T-cell (primary cell): ENCODE results near the gene COBL. TPM values are rescaled to one million over a fixed set of nuclear protein-coding genes. Genes with fewer than 3 reads are reported as not detected.

Source experiments
- ATAC-seq, 4 experiments: fragments of 200-7000 bp in 3 of 4; fragments of 150-1000 bp in 1 of 4; cut with Tn5 transposase; replicated peaks in 1 of 4; 1 replicate in 3 of 4; 2 replicates in 1 of 4; pipeline ENCODE4 v1.10.0; 2021; ENCODE audit warnings: moderate library complexity in 3 of 4, mild to moderate bottlenecking in 2 of 4, moderate number of reproducible peaks in 1 of 4
- CTCF ChIA-PET, 2 donors: fragments of 300-600 bp; sonication (Branson Sonifier 250); formaldehyde crosslinking; loops; one replicate each; lab custom pipeline; 2022; ENCODE audit warnings: antibody characterized with exemption in 2 of 2; lab: Charles Lee
- POLR2A ChIA-PET, 2 donors: fragments of 300-600 bp; sonication (Branson Sonifier 250); formaldehyde crosslinking; loops; one replicate each; lab custom pipeline; 2022; ENCODE audit warnings: antibody characterized with exemption in 2 of 2; lab: Charles Lee
- DNase-seq, 35 experiments: peaks; one replicate each; pipeline versions ENCODE4 v3.0.0 to v3.0.0-alpha.2; 2013 to 2023
- H3K27ac ChIP-seq: one replicate; pipeline ENCODE4 v1.5.1; 2013; ENCODE audit warnings: low read length
- H3K27me3 ChIP-seq, 2 experiments: replicated peaks in 1 of 2; 1 replicate in 1 of 2; 2 replicates in 1 of 2; pipeline versions ENCODE4 v1.6.1 to v1.7.0; 2013; ENCODE audit warnings: low read length in 1 of 2, mixed read lengths in 1 of 2; ENCODE audit not compliant: control insufficient read depth in 2 of 2, insufficient read depth in 2 of 2; ENCODE audit errors: extremely low read depth in 1 of 2
- H3K36me3 ChIP-seq, 2 donors: 1 replicate in 1 of 2; 2 replicates in 1 of 2; pipeline versions ENCODE4 v1.6.1 to v1.7.0; 2013; ENCODE audit warnings: low read length in 1 of 2; ENCODE audit not compliant: control insufficient read depth in 2 of 2, insufficient read depth in 1 of 2; ENCODE audit errors: extremely low read depth in 1 of 2
- H3K4me1 ChIP-seq, 2 experiments: 1 replicate in 1 of 2; 2 replicates in 1 of 2; pipeline versions ENCODE4 v1.6.1 to v1.7.0; 2013; ENCODE audit warnings: low read length in 2 of 2, mixed read lengths in 1 of 2; ENCODE audit not compliant: insufficient read depth in 2 of 2, control insufficient read depth in 1 of 2; ENCODE audit errors: extremely low read depth in 1 of 2
- H3K4me3 ChIP-seq, 2 donors: 1 replicate in 1 of 2; 2 replicates in 1 of 2; pipeline versions ENCODE4 v1.5.1 to v1.7.0; 2013; ENCODE audit warnings: mild to moderate bottlenecking in 2 of 2, low read length in 1 of 2, moderate library complexity in 1 of 2; ENCODE audit not compliant: control insufficient read depth in 1 of 2; ENCODE audit errors: extremely low read depth in 1 of 2
- H3K9me3 ChIP-seq: 2 replicates; pipeline ENCODE4 v1.7.0; 2013
- H3K27ac Mint-ChIP-seq, 2 donors: one replicate each; pipeline ENCODE4 v1.8.0; 2020 to 2021; ENCODE audit warnings: mild to moderate bottlenecking in 2 of 2, mixed read lengths in 2 of 2
- H3K27me3 Mint-ChIP-seq, 2 donors: one replicate each; pipeline ENCODE4 v1.8.0; 2021 to 2022; ENCODE audit warnings: mixed read lengths in 2 of 2
- H3K36me3 Mint-ChIP-seq: one replicate; pipeline ENCODE4 v1.8.0; 2021; ENCODE audit warnings: mixed read lengths
- H3K4me1 Mint-ChIP-seq, 3 donors: one replicate each; pipeline ENCODE4 v1.8.0; 2020 to 2022; ENCODE audit warnings: mixed read lengths in 3 of 3, mild to moderate bottlenecking in 1 of 3
- H3K4me3 Mint-ChIP-seq, 3 donors: one replicate each; pipeline ENCODE4 v1.8.0; 2020 to 2022; ENCODE audit warnings: mild to moderate bottlenecking in 3 of 3, mixed read lengths in 3 of 3, moderate library complexity in 3 of 3
- H3K9me3 Mint-ChIP-seq, 3 donors: one replicate each; pipeline ENCODE4 v1.8.0; 2020 to 2022; ENCODE audit warnings: mixed read lengths in 3 of 3
- WGBS: methylation state at CpG from one replicate; pipeline ENCODE4 v1.1.5; 2013; ENCODE audit warnings: missing lambda C conversion rate; ENCODE audit not compliant: insufficient coverage; 5-methylcytosine and 5-hydroxymethylcytosine counted together
- total RNA-seq, 35 experiments: library from RNA in 6 of 35; stranded (reverse) in 6 of 35; fragments of 120-200 nt in 1 of 35; gene quantifications; one replicate each; pipeline versions ENCODE4 v1.2.1 to v1.2.4 and lab custom pipeline; 2013 to 2026

Gene COBL
- total RNA-seq, 5 donors from 2014 or later (not counting 1 experiment from before 2014, with no cell fraction given), result 0.07 to 0.26 (median 0.17) TPM; not detected in 1

DNA sequence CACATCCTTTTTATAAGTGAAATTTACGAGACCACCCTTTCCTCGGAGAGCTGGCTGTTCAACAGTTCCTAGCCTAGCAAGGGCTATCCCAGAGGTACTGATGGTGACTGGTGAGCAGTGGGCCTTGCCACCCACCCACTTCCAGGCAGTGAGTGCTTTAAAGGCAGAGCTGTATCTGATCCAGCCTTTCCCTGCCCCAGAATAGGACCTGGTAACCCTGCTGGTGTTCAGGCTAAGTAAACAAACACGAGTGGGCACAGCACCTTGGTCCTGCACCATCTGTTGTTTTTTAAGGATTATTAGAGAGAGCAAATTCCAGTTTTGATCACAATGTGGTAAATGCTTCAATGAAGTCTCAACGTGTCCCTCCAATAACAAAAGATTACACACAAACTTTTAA is 75.7 kb downstream of the COBL start:
- ATAC-seq (no peak), DNase-seq (no peak)
- Mint-ChIP-seq H3K27ac (no peak overlapping the region), H3K27me3 (peaks cover 0 to 9% of the 10 kb centered on the region in 2 donors), H3K4me3 (no peak overlapping the region), H3K36me3 (no peaks in the 10 kb centered on the region), H3K4me1 (no peaks in the 10 kb centered on the region), H3K9me3 (no peaks in the 10 kb centered on the region)
- WGBS, result no CpG with 5 or more reads among the region's 4 CpGs
- Histone ChIP-seq H3K27me3 (peaks cover 0 to 6% of the 10 kb centered on the region in 2 experiments), H3K36me3 (no peaks in the 10 kb centered on the region), H3K4me1 (no peaks in the 10 kb centered on the region), H3K9me3 (no peaks in the 10 kb centered on the region), H3K4me3 (no peak overlapping the region), H3K27ac (no peak overlapping the region)
- ChIA-PET CTCF (no interaction called here), POLR2A (no interaction called here)

DNA sequence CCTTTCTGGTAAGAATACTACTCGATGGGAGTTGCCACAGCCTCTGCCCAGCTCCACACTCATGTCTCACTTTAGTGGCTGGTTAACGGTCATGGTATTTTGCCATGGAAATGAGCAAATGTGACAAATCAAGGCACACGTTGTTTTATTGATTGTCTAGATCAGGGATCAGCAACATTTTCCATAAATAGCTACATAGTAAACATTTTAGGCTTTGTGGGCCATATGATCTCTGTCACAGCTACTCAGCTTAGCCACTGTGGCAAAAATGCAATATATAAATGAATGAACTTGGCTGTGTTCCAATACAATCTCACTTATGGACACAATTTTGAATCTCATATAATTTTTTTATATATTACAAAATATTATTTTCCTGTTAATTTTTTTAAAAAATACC is 76.9 kb downstream of the COBL start:
- Histone ChIP-seq H3K27ac (no peak overlapping the region), H3K27me3 (peaks cover 0 to 6% of the 10 kb centered on the region in 2 experiments), H3K36me3 (no peaks in the 10 kb centered on the region), H3K4me1 (no peaks in the 10 kb centered on the region), H3K4me3 (no peak overlapping the region), H3K9me3 (no peaks in the 10 kb centered on the region)
- Mint-ChIP-seq H3K4me1 (no peaks in the 10 kb centered on the region), H3K27ac (no peak overlapping the region), H3K4me3 (no peak overlapping the region), H3K27me3 (peaks cover 0 to 4% of the 10 kb centered on the region in 2 donors), H3K36me3 (no peaks in the 10 kb centered on the region), H3K9me3 (no peaks in the 10 kb centered on the region)
- 86% methylated on average over 1 of the region's 3 CpGs for WGBS
- no peak for ATAC-seq
- DNase-seq, result no peak
- CTCF ChIA-PET, result no interaction called here
- POLR2A ChIA-PET, result no interaction called here

DNA sequence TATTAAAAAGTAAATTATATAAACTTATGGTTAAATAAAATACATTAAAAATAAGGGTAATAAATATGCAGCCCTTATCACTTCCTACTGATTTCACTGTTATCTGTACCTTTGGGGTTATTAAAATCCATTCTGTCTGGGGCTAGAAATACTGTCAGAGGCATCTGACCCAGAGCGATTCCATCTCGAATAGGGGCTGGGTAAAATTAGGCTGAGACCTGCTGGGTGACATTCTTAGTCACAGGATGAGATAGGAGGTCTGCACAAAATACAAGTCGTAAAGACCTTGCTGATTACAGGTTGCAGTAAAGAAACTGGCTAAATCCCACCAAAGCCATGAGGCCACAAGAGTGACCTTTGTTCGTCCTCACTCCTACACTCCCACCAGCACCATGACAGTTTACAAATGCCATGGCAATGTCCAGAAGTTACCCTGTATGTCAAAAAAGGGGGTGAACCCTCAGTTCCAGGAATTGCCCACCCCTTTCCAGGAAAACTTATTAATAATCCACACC is 77.6 kb downstream of the COBL start:
- 88% methylated on average over 3 of the region's 4 CpGs for WGBS
- Histone ChIP-seq H3K9me3 (no peaks in the 10 kb centered on the region), H3K27me3 (peaks cover 0 to 6% of the 10 kb centered on the region in 2 experiments), H3K4me3 (no peak overlapping the region), H3K4me1 (no peaks in the 10 kb centered on the region), H3K36me3 (no peaks in the 10 kb centered on the region), H3K27ac (no peak overlapping the region)
- Mint-ChIP-seq H3K9me3 (no peaks in the 10 kb centered on the region), H3K27ac (no peak overlapping the region), H3K4me3 (no peak overlapping the region), H3K4me1 (no peaks in the 10 kb centered on the region), H3K27me3 (peaks cover 0 to 1% of the 10 kb centered on the region in 2 donors), H3K36me3 (no peaks in the 10 kb centered on the region)
- CTCF ChIA-PET, result no interaction called here
- POLR2A ChIA-PET, result no interaction called here
- no peak for ATAC-seq
- DNase-seq, result no peak

- no peak overlapping the region for H3K27ac ChIP-seq
- ChIA-PET POLR2A (no interaction called here), CTCF (no interaction called here)
- no peak overlapping the region for H3K27ac Mint-ChIP-seq
- H3K36me3 ChIP-seq, result no peaks in the 10 kb centered on the region
- DNase-seq, result no peak
- peaks cover 0 to 1% of the 10 kb centered on the region in 2 donors for H3K27me3 Mint-ChIP-seq
- no peak overlapping the region for H3K4me3 Mint-ChIP-seq
- no peaks in the 10 kb centered on the region for H3K9me3 Mint-ChIP-seq
- WGBS, result 89% methylated on average over 4 of the region's 9 CpGs
- H3K9me3 ChIP-seq, result no peaks in the 10 kb centered on the region
- no peak for ATAC-seq
- no peak overlapping the region for H3K4me3 ChIP-seq
- H3K4me1 Mint-ChIP-seq, result no peaks in the 10 kb centered on the region
- H3K4me1 ChIP-seq, result no peaks in the 10 kb centered on the region
- no peaks in the 10 kb centered on the region for H3K36me3 Mint-ChIP-seq
- peaks cover 0 to 3% of the 10 kb centered on the region in 2 experiments for H3K27me3 ChIP-seq
Observed at GRCh38 chr7:51237446-51238133, 79.0 kb downstream of the COBL start.

- no peaks in the 10 kb centered on the region for H3K9me3 Mint-ChIP-seq
- ChIA-PET POLR2A (interaction anchor here in 1 of 2 donors (0.7 kb wide), 1 partner anchor 286 kb away, joined by 3 read pairs; no protein-coding TSS in a partner anchor), CTCF (no interaction called here)
- Histone ChIP-seq H3K4me3 (no peak overlapping the region), H3K9me3 (no peaks in the 10 kb centered on the region), H3K36me3 (no peaks in the 10 kb centered on the region), H3K27me3 (peaks cover 0 to 4% of the 10 kb centered on the region in 2 experiments), H3K27ac (no peak overlapping the region), H3K4me1 (no peaks in the 10 kb centered on the region)
- 47% methylated on average over 2 of the region's 8 CpGs for WGBS
- H3K36me3 Mint-ChIP-seq, result no peaks in the 10 kb centered on the region
- peaks cover 0 to 1% of the 10 kb centered on the region in 2 donors for H3K27me3 Mint-ChIP-seq
- DNase-seq (no peak), ATAC-seq (no peak)
- H3K4me3 Mint-ChIP-seq, result no peak overlapping the region
- no peaks in the 10 kb centered on the region for H3K4me1 Mint-ChIP-seq
- H3K27ac Mint-ChIP-seq, result no peak overlapping the region
Observed at GRCh38 chr7:51236470-51237132, 80.0 kb downstream of the COBL start.

GRCh38 chr7:51235593-51236313 is 80.9 kb downstream of the COBL start:
- no peaks in the 10 kb centered on the region for H3K36me3 Mint-ChIP-seq
- no peaks in the 10 kb centered on the region for H3K4me1 Mint-ChIP-seq
- Histone ChIP-seq H3K4me1 (no peaks in the 10 kb centered on the region), H3K27ac (no peak overlapping the region), H3K9me3 (no peaks in the 10 kb centered on the region), H3K36me3 (no peaks in the 10 kb centered on the region), H3K4me3 (no peak overlapping the region), H3K27me3 (peaks cover 0 to 8% of the 10 kb centered on the region in 2 experiments)
- H3K4me3 Mint-ChIP-seq, result no peak overlapping the region
- ChIA-PET POLR2A (interaction anchor here in 1 of 2 donors (0.6 kb wide), 1 partner anchor 16 kb away, joined by 4 read pairs; no protein-coding TSS in a partner anchor), CTCF (no interaction called here)
- ATAC-seq, result no peak
- no peak for DNase-seq
- no peak overlapping the region for H3K27ac Mint-ChIP-seq
- no peaks in the 10 kb centered on the region for H3K9me3 Mint-ChIP-seq
- H3K27me3 Mint-ChIP-seq, result peaks cover 0 to under 1% of the 10 kb centered on the region in 2 donors
- WGBS, result 75% methylated on average over 7 of the region's 10 CpGs
